Measurements from ENCODE around the gene IMMP2L. TPM values are rescaled to one million over a fixed set of nuclear protein-coding genes. Genes with fewer than 3 reads are reported as not detected.

Gene IMMP2L
- total RNA-seq, 2 donors from 2014 or later: 7.3 to 7.7 TPM

DNA sequence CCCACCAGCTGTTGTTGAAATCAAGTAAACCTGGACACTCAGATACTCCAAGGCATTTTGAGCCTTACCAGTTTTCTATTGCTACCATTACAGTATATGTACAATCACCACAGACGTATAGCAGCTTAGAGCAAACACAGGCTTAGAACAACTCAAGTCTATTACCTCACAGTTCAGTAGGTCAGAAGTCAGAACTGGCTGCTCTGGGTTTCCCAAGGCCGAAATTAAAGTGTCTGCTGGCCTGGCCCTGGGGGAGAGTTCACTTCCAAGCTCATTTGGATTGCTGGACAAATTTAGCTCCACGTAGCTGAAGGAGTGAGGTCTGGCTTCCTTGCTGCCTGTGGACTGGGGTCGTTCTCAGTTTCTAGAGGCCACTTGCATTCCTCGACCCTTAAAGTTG lies 731.5 kb downstream of the IMMP2L start:
- peaks cover 0 to 12% of the 10 kb centered on the region in 2 donors for H3K4me1 ChIP-seq
- no peak for DNase-seq (ENCODE audit: low spot score)
- H3K9me3 ChIP-seq: no peaks in the 10 kb centered on the region
- no peaks in the 10 kb centered on the region for H3K36me3 ChIP-seq
- TF ChIP-seq, protein P1, sequence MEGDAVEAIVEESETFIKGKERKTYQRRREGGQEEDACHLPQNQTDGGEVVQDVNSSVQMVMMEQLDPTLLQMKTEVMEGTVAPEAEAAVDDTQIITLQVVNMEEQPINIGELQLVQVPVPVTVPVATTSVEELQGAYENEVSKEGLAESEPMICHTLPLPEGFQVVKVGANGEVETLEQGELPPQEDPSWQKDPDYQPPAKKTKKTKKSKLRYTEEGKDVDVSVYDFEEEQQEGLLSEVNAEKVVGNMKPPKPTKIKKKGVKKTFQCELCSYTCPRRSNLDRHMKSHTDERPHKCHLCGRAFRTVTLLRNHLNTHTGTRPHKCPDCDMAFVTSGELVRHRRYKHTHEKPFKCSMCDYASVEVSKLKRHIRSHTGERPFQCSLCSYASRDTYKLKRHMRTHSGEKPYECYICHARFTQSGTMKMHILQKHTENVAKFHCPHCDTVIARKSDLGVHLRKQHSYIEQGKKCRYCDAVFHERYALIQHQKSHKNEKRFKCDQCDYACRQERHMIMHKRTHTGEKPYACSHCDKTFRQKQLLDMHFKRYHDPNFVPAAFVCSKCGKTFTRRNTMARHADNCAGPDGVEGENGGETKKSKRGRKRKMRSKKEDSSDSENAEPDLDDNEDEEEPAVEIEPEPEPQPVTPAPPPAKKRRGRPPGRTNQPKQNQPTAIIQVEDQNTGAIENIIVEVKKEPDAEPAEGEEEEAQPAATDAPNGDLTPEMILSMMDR (IDR thresholded peaks at IDR 0.05): no peak
- no peak overlapping the region for H3K4me3 ChIP-seq
- H3K27me3 ChIP-seq: no peaks in the 10 kb centered on the region
- no peak overlapping the region for H3K27ac ChIP-seq

DNA sequence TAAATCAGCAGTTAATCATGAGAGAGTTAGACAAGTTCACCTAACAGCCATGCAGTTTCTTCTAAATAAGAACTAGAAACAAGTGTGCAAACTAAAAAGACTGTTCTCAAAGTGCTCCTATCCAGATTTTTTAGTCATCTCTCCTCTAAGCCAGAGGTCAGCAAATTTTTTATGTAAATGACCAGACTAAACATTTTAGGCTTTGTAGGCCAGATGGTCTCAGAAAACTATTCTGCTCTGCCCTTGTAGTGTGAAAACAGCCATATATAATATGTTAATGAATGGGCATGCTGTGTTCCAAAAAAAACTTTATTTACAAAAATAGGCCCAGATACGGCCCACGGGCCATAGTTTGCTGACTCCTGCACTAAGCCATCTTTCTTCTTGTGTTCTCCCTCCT lies 734.4 kb downstream of the IMMP2L start:
- DNase-seq (ENCODE audit: low spot score): no peak
- H3K4me3 ChIP-seq: no peak overlapping the region
- no peaks in the 10 kb centered on the region for H3K27me3 ChIP-seq
- TF ChIP-seq, protein P1 (IDR thresholded peaks at IDR 0.05): no peak
- no peaks in the 10 kb centered on the region for H3K9me3 ChIP-seq
- no peaks in the 10 kb centered on the region for H3K36me3 ChIP-seq
- no peak overlapping the region for H3K27ac ChIP-seq
- H3K4me1 ChIP-seq: peaks cover 0 to 12% of the 10 kb centered on the region in 2 donors

DNA sequence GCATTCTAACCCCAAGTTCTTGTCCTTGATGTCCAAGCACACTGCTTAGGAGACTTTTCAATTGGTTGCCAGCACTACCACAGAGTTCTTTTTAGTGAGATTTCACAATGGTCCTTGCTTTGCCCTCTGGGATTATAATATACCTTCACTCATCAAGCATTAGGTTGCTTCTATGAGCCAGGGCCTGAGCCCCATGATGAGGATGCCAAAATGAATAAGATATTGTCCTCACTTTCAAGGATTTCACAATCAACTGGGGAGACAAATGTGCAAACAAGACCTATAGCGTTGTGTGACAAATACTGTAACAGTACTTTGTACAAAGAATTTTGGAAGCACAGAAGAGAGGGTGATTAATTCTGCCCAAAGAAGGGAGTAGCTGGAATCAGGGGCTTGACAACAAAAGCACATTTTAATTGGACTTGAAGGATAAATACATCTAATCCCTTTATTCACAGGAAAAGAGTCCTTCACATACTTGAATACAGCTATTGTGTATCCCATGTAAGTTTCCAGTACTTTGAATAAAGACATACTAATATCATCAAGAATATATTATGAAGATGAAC lies 734.9 kb downstream of the IMMP2L start:
- no peaks in the 10 kb centered on the region for H3K36me3 ChIP-seq
- TF ChIP-seq, protein P1 (IDR thresholded peaks at IDR 0.05): no peak
- H3K27ac ChIP-seq: no peak overlapping the region
- DNase-seq (ENCODE audit: low spot score): no peak
- no peak overlapping the region for H3K4me3 ChIP-seq
- H3K27me3 ChIP-seq: no peaks in the 10 kb centered on the region
- no peaks in the 10 kb centered on the region for H3K9me3 ChIP-seq
- peaks cover 0 to 12% of the 10 kb centered on the region in 2 donors for H3K4me1 ChIP-seq

DNA sequence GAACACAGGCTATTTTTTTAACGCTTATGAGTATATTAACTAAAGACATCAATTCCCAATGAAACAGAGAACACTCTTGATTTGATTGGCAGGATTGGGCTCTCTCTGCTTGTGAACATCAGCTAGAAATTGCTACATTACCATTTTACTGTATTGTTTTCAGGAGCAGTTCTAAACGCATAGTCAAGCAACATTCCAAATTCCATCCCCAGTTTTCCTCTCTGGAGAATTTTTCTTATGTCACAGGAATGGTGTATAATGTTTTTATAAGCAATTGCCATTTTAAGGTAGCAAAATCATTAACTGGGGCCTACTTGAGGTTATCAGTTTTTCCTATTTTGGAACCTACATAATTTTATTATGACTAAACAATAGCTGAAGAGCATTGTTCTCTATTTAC lies 748.3 kb downstream of the IMMP2L start:
- Histone ChIP-seq H3K36me3 (no peaks in the 10 kb centered on the region), H3K4me3 (no peak overlapping the region), H3K27me3 (no peaks in the 10 kb centered on the region), H3K9me3 (no peaks in the 10 kb centered on the region), H3K27ac (no peak overlapping the region), H3K4me1 (no peaks in the 10 kb centered on the region)
- DNase-seq (ENCODE audit: low spot score): no peak
- TF ChIP-seq, protein P1 (IDR thresholded peaks at IDR 0.05): no peak

DNA sequence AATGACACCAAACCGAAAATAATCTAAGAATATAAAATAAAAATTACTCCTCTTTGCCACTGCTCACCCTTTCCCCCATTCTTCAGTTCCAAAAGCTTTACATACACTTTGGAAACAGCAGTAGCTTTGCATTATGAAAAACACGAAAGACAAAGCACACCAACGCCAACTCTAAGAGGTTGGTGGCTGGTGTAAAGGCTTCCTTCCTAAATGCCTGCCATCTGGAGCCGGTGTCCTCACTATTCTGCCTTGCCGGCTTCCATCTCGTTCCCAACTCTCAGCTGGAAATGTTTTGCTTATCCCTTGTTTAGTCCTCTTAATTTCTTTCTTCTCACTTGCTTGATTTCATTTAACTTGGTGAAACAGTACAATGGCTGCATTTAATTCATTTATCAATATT lies 752.5 kb downstream of the IMMP2L start:
- Histone ChIP-seq H3K27ac (no peak overlapping the region), H3K4me1 (no peaks in the 10 kb centered on the region), H3K27me3 (no peaks in the 10 kb centered on the region), H3K9me3 (no peaks in the 10 kb centered on the region), H3K36me3 (no peaks in the 10 kb centered on the region), H3K4me3 (no peak overlapping the region)
- TF ChIP-seq, protein P1 (IDR thresholded peaks at IDR 0.05): no peak
- DNase-seq (ENCODE audit: low spot score): no peak

DNA sequence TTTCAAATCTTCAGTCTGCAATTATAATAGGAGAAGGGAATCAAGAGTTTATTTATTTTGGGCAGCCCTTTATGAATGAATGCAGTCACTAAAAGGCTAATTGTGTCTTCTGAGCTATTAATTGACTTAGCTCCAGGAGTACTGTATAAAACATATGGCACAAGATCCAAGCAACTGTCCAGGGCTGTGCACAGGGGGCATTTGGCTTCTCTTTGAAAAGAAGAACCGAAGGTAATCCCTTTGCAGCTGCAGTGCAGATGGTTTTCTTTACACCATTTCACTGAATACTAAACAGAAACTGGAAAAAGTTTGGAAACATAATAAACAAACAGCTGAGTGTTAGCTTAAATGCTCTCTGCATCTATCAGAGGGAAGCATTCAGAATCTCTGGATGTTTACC lies 753.9 kb downstream of the IMMP2L start:
- Histone ChIP-seq H3K36me3 (no peaks in the 10 kb centered on the region), H3K27me3 (no peaks in the 10 kb centered on the region), H3K27ac (no peak overlapping the region), H3K4me3 (no peak overlapping the region), H3K9me3 (no peaks in the 10 kb centered on the region), H3K4me1 (no peaks in the 10 kb centered on the region)
- no peak for DNase-seq (ENCODE audit: low spot score)
- TF ChIP-seq, protein P1 (IDR thresholded peaks at IDR 0.05): no peak

Data from right atrium auricular region (tissue), 2 donors.